Esophagus muscularis mucosa (tissue), 3 donors: ENCODE results near the gene ZBTB16.
A peak's percentile ranks its signal among the peaks of the same experiment; 100 is the strongest.

ENCODE experiments used
- CTCF ChIP-seq, 3 experiments: fragments of 200-600 bp in 2 of 3; fragments of 450-650 bp in 1 of 3; sonication (generic) in 2 of 3; IDR thresholded peaks; one replicate each; pipeline ENCODE4 v1.5.1; 2017 to 2019; ENCODE audit warnings: antibody characterized with exemption in 3 of 3, mild to moderate bottlenecking in 2 of 3, moderate library complexity in 1 of 3
- POLR2A ChIP-seq: fragments of 450-650 bp; IDR thresholded peaks from one replicate; pipeline ENCODE4 v1.6.1; 2017; ENCODE audit warnings: antibody characterized with exemption, moderate library complexity, mild to moderate bottlenecking, low read depth
- POLR2AphosphoS5 ChIP-seq, 2 donors: sonication (generic); formaldehyde crosslinking; IDR thresholded peaks; one replicate each; pipeline ENCODE4 v1.6.1; 2017; ENCODE audit warnings: antibody characterized with exemption in 2 of 2

- TF ChIP-seq CTCF (IDR thresholded peaks at IDR 0.05), result no peak
- TF ChIP-seq POLR2AphosphoS5 (IDR thresholded peaks at IDR 0.05), result peak in 1 of 2 donors; percentile 28
- TF ChIP-seq POLR2A, result no peak
These were observed 24.9 kb downstream of the ZBTB16 start for GRCh38 chr11:114084414-114084813.
